Stimulated activated CD8-positive, alpha-beta memory T cell treated with anti-CD3 and anti-CD28 coated beads, Interleukin-2, amount 100 ng/mL, for 1 hour (primary cell): ENCODE measurements around the gene EARS2.

Experiments
- DNase-seq, 2 donors: peaks; one replicate each; pipeline ENCODE4 v3.0.0-alpha.2; 2020; ENCODE audit warnings: low read depth in 2 of 2

Gene EARS2

DNA sequence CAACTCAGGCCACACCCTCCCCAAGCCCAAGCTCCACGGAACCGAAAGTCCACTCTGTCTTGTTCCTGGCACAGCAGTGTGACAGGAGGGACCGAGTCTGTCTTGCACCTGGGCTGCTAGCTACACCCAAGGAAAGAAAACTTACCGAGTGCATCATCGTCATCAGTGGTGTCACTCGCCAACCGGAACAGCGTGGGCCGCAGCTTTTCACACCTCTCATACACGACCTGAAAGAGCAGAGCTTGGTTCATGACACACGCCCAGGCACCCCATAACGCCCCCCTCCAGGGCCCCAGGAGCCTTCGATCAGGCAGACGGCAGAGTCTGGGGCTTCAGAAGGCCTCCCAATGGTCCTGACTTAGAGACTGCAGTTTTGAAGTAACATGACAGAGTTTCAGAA is 74.4 kb downstream of the EARS2 start:
- DNase-seq = peak in 1 of 2 donors; percentile 26

DNA sequence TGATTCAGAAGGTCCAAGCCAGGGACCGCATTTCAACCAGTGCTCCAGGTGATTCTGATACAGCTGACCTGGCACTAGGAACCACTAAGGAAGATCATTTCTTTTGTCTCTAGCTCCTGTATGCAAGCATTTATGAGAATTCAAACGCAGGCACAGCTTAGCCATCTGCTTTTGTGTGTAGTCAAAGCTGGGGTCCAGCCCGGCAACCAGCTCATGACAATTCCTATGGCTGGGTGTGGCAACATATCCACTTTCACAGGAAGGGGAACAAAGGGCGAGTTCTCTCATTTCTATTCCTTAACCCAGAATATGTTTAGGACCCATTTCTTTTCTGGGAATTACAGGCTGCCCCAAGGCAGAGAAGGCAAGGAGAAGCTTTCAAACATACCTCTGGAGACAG is 76.9 kb downstream of the EARS2 start:
- DNase-seq = no peak

DNA sequence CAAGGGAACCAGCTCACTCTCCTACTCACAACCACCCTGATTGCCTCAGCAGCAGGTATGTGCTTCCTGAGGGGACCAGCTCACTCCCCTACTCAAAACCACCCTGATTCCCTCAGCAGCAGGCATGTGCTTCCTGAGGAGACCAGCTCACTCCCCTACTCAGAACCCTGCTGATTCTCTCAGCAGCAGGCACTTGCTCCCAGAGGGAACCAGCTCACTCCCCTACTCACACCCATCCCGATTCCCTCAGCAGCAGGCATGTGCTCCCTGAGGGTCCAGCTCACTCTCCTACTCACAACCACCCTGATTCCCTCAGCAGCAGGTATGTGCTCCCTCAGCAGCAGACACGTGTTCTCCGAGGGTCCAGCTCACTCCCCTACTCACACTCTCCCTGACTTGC is 78.0 kb downstream of the EARS2 start:
- DNase-seq = no peak

DNA sequence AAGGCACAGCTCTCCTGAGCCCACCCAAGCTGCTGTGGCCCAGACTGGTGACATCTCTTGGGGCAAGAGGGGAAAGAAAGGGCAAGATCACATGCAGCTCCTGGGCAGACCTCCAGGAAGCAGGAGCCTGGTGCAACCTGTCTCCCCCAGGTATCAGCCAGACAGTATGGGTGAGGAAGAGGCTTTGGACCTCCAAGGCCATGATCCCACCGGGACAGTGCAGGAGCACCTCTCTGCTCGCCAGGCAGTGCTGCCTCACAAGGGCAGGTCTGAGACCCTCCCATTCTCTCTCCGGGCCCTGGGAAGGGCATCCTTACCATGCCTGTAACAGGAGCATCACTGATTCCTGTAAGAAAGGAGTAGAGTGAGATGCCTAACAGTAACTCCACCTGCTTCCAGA is 78.6 kb downstream of the EARS2 start:
- no peak for DNase-seq

DNA sequence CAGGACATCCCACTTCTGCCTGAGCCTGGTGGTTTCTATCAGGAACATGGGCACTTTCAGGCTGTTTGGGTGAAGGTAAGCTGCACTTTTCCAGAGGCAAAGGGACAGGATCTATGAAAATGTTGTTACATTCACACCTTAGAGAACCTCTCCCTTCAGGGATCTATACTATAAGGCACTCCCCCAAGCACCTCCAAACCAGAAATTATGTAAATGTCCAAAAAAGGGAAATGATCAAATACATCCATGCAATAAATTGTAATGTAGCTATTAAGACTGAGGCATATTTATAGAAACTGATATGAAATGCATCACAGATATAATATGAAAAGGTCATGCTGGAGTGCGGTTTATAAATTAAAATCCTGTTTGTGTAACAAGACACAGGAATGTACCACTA is 80.9 kb downstream of the EARS2 start:
- no peak for DNase-seq
